Measurements from ENCODE around the gene HMOX1. TPM values are rescaled to one million over a fixed set of nuclear protein-coding genes. Genes with fewer than 3 reads are reported as not detected.
A peak's percentile ranks its signal among the peaks of the same experiment; 100 is the strongest.

The HMOX1 gene
- polyA plus RNA-seq, 1 donor (not counting 4 experiments of a cell fraction or from before 2014, with no cell fraction given) = 1.5 TPM

DNA sequence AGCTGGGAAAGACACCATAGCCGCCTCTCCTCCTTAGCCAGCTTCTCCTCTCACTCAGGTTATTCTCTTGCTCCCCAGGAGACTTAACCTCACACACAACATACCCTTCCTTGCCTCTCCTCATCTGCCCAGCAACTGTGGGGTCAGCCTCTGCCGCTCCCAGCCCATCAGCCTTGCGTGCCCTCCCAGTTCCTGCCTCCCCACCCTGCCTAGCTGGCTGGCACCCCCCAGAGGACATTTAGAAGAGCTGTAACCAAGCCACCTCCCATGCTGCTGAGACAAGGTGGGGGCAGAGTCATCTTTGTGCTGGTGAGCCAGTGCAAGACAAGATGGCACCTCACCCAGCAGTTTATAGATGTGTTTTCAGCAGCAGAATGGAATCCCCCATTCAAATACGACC, 43.0 kb upstream of the HMOX1 start:
- no peak overlapping the region for H3K27ac ChIP-seq (ENCODE audit: control insufficient read depth, insufficient read depth, low read length)

DNA sequence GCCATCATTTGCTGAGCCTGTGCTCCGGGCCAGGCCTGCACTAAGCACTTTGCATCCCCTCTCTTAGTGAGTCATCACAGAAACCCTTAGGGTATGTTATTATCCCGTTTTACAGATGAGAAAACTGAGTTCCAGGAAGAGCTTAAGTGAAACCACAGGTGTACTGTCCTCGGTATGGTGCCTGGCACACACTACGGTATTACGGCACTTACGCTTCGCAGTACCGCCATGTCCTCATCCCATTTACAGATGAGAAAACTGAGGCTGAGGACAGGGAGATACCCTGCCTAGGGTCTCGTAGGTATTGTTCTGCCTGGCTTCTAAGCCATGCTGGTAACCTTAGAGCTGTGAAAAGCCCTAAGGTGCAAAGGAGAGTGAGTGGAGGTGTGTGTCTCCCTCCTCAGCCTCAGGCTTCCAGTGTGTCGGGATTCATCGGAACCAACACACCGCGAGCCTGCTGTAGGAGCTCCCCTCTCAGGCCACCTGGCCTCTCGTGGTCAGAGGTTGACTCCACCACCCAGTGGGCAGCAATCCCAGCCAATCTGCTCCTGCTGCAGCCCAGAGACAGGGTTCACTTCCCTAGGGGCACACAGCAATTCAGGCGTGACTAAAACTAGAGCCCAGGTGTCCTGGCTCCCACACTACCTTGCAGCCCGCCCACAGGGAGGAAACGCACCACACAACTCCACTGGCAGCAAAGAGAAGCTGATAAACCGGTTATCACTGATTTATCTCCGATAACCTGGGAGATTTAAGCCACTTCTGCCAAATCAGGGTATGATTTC, 39.6 kb upstream of the HMOX1 start:
- TF ChIP-seq EZH2 (IDR thresholded peaks at IDR 0.05; ENCODE audit: low read length) = no peak
- H3K9ac ChIP-seq (ENCODE audit: control insufficient read depth, extremely low read depth, insufficient read depth, low read length) = no peak overlapping the region
- H3K9me1 ChIP-seq (ENCODE audit: control insufficient read depth, extremely low read depth, insufficient read depth, low read length) = no peaks in the 10 kb centered on the region
- H3K36me3 ChIP-seq (ENCODE audit: control insufficient read depth in 2 of 2, extremely low read depth in 1 of 2, insufficient read depth in 2 of 2, low read length in 2 of 2) = peaks cover 0 to 7% of the 10 kb centered on the region in 2 experiments
- H3K4me3 ChIP-seq (ENCODE audit: control insufficient read depth in 2 of 3, extremely low read depth in 1 of 3, insufficient read depth in 2 of 3, low read depth in 1 of 3, low read length in 3 of 3) = no peak overlapping the region
- H4K20me1 ChIP-seq (ENCODE audit: control insufficient read depth, extremely low read depth, insufficient read depth, low read length) = no peaks in the 10 kb centered on the region
- H3K27me3 ChIP-seq (ENCODE audit: control insufficient read depth, extremely low read depth, insufficient read depth, low read length) = no peaks in the 10 kb centered on the region
- FAIRE-seq (no peak), DNase-seq (ENCODE audit: low read depth, low spot score) (no peak)
- no peak overlapping the region for H2AFZ ChIP-seq (ENCODE audit: control insufficient read depth, low read length)
- H3K9me3 ChIP-seq (ENCODE audit: control insufficient read depth, low read depth, low read length) = no peaks in the 10 kb centered on the region
- H3K4me2 ChIP-seq (ENCODE audit: control insufficient read depth, extremely low read depth, insufficient read depth, low read depth, low read length) = no peak overlapping the region
- no peak overlapping the region for H3K27ac ChIP-seq (ENCODE audit: control insufficient read depth, insufficient read depth, low read length)
- dilution Hi-C loops (cut with MboI; ENCODE audit: extremely low pct_ligation_motif_present, low sequenced_read_pairs) = no loop called here
- peaks cover 4% of the 10 kb centered on the region for H3K4me1 ChIP-seq (ENCODE audit: control insufficient read depth, extremely low read depth, insufficient read depth, low read length)
- H3K79me2 ChIP-seq (ENCODE audit: control insufficient read depth, insufficient read depth, low read length) = no peaks in the 10 kb centered on the region

More for the DNA sequence above, 43.0 kb upstream of the HMOX1 start:
- Histone ChIP-seq H3K9me3 (ENCODE audit: control insufficient read depth, low read depth, low read length) (no peaks in the 10 kb centered on the region), H3K79me2 (ENCODE audit: control insufficient read depth, insufficient read depth, low read length) (no peaks in the 10 kb centered on the region), H2AFZ (ENCODE audit: control insufficient read depth, low read length) (no peak overlapping the region), H3K9ac (ENCODE audit: control insufficient read depth, extremely low read depth, insufficient read depth, low read length) (no peak overlapping the region), H3K27me3 (ENCODE audit: control insufficient read depth, extremely low read depth, insufficient read depth, low read length) (no peaks in the 10 kb centered on the region), H3K4me2 (ENCODE audit: control insufficient read depth, extremely low read depth, insufficient read depth, low read depth, low read length) (no peak overlapping the region), H3K4me1 (ENCODE audit: control insufficient read depth, extremely low read depth, insufficient read depth, low read length) (peaks cover 4% of the 10 kb centered on the region), H3K36me3 (ENCODE audit: control insufficient read depth in 2 of 2, extremely low read depth in 1 of 2, insufficient read depth in 2 of 2, low read length in 2 of 2) (peaks cover 5 to 17% of the 10 kb centered on the region in 2 experiments), H4K20me1 (ENCODE audit: control insufficient read depth, extremely low read depth, insufficient read depth, low read length) (no peaks in the 10 kb centered on the region), H3K4me3 (ENCODE audit: control insufficient read depth in 2 of 3, extremely low read depth in 1 of 3, insufficient read depth in 2 of 3, low read depth in 1 of 3, low read length in 3 of 3) (no peak overlapping the region), H3K9me1 (ENCODE audit: control insufficient read depth, extremely low read depth, insufficient read depth, low read length) (no peaks in the 10 kb centered on the region)
- TF ChIP-seq EZH2 (IDR thresholded peaks at IDR 0.05; ENCODE audit: low read length) = no peak
- TF ChIP-seq, protein P1, sequence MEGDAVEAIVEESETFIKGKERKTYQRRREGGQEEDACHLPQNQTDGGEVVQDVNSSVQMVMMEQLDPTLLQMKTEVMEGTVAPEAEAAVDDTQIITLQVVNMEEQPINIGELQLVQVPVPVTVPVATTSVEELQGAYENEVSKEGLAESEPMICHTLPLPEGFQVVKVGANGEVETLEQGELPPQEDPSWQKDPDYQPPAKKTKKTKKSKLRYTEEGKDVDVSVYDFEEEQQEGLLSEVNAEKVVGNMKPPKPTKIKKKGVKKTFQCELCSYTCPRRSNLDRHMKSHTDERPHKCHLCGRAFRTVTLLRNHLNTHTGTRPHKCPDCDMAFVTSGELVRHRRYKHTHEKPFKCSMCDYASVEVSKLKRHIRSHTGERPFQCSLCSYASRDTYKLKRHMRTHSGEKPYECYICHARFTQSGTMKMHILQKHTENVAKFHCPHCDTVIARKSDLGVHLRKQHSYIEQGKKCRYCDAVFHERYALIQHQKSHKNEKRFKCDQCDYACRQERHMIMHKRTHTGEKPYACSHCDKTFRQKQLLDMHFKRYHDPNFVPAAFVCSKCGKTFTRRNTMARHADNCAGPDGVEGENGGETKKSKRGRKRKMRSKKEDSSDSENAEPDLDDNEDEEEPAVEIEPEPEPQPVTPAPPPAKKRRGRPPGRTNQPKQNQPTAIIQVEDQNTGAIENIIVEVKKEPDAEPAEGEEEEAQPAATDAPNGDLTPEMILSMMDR (optimal IDR thresholded peaks at IDR 0.05 in 1 of 3, IDR thresholded peaks at IDR 0.05 in 1 of 3, conservative IDR thresholded peaks at IDR 0.05 in 1 of 3; ENCODE audit: extremely low read depth in 1 of 3, insufficient read depth in 2 of 3, low read length in 3 of 3) = peak in 1 of 3 experiments; percentile 36
- no peak for FAIRE-seq
- DNase-seq (ENCODE audit: low read depth, low spot score) = no peak
- dilution Hi-C loops (cut with MboI; ENCODE audit: extremely low pct_ligation_motif_present, low sequenced_read_pairs) = no loop called here
